Peyer's patch (tissue), 4 donors: ENCODE results near the gene ANKH.

ENCODE experiments used
- POLR2A ChIP-seq, 2 donors: fragments of 450-650 bp; IDR thresholded peaks; one replicate each; pipeline ENCODE4 v1.5.1; 2017; ENCODE audit warnings: antibody characterized with exemption in 2 of 2, mild to moderate bottlenecking in 2 of 2, moderate library complexity in 2 of 2
- TF ChIP-seq, protein P1 (sequence below), 6 experiments: fragments of 450-650 bp in 4 of 6; fragments of 200-600 bp in 2 of 6; sonication (generic) in 1 of 6; IDR thresholded peaks; one replicate each; pipeline ENCODE4 v1.5.1; 2017 to 2019; ENCODE audit warnings: antibody characterized with exemption in 6 of 6, mild to moderate bottlenecking in 3 of 6, moderate library complexity in 1 of 6

DNA sequence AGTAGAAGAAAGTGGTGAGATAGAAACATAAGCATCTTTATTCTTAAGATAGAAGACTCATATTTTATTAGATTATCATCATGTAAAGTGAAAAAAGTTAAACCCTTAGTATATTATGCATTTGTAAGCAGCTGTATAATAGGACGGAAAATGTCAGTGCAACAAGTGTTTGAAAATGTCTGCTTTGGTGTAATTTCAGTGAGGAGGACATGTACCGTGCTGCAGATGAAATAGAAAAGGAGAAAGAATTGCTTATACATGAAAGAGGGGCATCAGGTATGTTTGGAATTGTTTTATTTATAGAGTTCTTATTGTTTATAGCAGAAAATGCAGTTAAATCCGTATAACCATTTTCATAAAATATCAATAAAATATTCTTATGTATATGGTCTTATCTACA lies 198.1 kb downstream of the ANKH start:
- no peak for TF ChIP-seq POLR2A (IDR thresholded peaks at IDR 0.05)
- TF ChIP-seq, protein P1, sequence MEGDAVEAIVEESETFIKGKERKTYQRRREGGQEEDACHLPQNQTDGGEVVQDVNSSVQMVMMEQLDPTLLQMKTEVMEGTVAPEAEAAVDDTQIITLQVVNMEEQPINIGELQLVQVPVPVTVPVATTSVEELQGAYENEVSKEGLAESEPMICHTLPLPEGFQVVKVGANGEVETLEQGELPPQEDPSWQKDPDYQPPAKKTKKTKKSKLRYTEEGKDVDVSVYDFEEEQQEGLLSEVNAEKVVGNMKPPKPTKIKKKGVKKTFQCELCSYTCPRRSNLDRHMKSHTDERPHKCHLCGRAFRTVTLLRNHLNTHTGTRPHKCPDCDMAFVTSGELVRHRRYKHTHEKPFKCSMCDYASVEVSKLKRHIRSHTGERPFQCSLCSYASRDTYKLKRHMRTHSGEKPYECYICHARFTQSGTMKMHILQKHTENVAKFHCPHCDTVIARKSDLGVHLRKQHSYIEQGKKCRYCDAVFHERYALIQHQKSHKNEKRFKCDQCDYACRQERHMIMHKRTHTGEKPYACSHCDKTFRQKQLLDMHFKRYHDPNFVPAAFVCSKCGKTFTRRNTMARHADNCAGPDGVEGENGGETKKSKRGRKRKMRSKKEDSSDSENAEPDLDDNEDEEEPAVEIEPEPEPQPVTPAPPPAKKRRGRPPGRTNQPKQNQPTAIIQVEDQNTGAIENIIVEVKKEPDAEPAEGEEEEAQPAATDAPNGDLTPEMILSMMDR (IDR thresholded peaks at IDR 0.05): no peak
